Ishikawa (cell line): ENCODE data around the gene MGA.

Experiments
- MAX ChIP-seq: IDR thresholded peaks from 2 replicates; pipeline ENCODE4 v1.6.1; 2012
- NFIC ChIP-seq: IDR thresholded peaks from 2 replicates; pipeline ENCODE4 v1.6.1; 2012
- REST ChIP-seq: IDR thresholded peaks from 2 replicates; pipeline ENCODE4 v1.6.1; 2012; ENCODE audit warnings: low read depth, mild to moderate bottlenecking
- TAF1 ChIP-seq: IDR thresholded peaks from 2 replicates; pipeline ENCODE4 v1.6.1; 2012; ENCODE audit warnings: low read depth, mild to moderate bottlenecking

- TF ChIP-seq REST, result no peak
- TF ChIP-seq TAF1, result no peak
- no peak for TF ChIP-seq MAX
- no peak for TF ChIP-seq NFIC
Observed at GRCh38 chr15:41678742-41679141, 18.5 kb downstream of the MGA start.
